Panc1 (cell line): Measurements from ENCODE around the gene STRADA.

Experiments used
- CTCF ChIP-seq: fragments of 450-650 bp; IDR thresholded peaks from 2 replicates; pipeline ENCODE4 v1.5.1; 2017; ENCODE audit warnings: mild to moderate bottlenecking
- POLR2AphosphoS5 ChIP-seq: IDR thresholded peaks from 2 replicates; pipeline ENCODE4 v1.6.1; 2012; ENCODE audit warnings: mild to moderate bottlenecking, low read depth, low read length, moderate library complexity

- no peak; the same call in 1 of the 2 replicates for TF ChIP-seq CTCF
- no peak for TF ChIP-seq POLR2AphosphoS5
Observed at GRCh38 chr17:63696381-63696961, 45.1 kb downstream of the STRADA start.
